ENCODE data around the gene MARCKSL1. TPM values are rescaled to one million over a fixed set of nuclear protein-coding genes. Genes with fewer than 3 reads are reported as not detected.

The MARCKSL1 gene, protein sequence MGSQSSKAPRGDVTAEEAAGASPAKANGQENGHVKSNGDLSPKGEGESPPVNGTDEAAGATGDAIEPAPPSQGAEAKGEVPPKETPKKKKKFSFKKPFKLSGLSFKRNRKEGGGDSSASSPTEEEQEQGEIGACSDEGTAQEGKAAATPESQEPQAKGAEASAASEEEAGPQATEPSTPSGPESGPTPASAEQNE
- 268 and 400 TPM in 2 replicates for total RNA-seq

GRCh38 chr1:32335790-32336590 lies at the start of gene MARCKSL1:
TSS of gene MARCKSL1 (minus strand) at chr1:32336233. CDS start at chr1:32336033, 200 bp downstream.

GRCh38 chr1:32362474-32363313 lies 26.7 kb upstream of the MARCKSL1 start, which contains the start of the genes FAM229A and TSSK3:
TSS of gene FAM229A (minus strand) at chr1:32362485. CDS start at chr1:32362091, 394 bp downstream.
TSS of gene TSSK3 (plus strand) at chr1:32362539. CDS start at chr1:32362702, 163 bp downstream.

DNA sequence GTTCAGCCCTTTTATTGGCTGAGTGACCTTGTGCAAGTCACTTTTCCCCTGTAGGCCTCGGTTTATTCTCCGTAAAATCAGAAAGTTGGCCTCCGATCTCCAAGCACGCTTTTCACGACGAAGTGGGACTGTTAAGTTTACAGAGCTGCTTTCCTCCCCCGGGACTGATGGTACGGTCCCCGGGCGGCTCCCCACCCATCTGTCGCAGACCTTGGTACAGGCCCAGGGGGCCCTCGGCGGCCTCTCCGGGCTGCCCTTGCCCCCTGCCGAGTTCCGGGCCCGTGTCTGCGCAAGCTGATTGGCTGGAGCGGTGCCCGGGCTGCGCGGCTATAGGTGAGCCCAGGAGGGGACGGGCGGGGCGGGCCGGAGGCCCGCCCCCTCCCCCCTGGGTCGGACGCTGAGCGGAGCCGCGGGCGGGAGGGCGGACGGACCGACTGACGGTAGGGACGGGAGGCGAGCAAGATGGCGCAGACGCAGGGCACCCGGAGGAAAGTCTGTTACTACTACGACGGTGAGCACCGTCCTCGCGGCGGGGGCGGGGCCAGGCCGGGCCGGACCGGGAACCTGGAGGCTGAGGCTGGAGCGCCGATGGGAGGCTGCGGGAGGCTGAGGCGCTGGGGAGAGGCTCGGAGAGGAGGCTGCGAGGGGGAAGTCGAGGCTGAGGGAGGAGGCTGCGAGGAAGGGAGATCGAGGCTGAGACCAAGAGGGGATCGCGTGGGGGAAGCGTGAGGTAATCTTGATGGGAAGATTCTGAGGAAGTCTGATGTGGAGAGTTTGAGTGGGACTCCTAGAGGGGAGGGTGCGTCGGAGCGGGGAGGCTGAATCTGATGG lies 44.1 kb downstream of the MARCKSL1 start, which contains the start of gene HDAC1:
HDAC1 (plus strand) TSS at position 376 of the 831 bp plus-strand sequence; CDS start at position 463, 87 bp downstream.

Other genes starting within 250 kb of the MARCKSL1 start
- gene KPNA6, start 228.2 kb downstream of the MARCKSL1 start, total RNA-seq, result 35.6 and 41.8 TPM in 2 replicates
- gene TXLNA, start 156.6 kb downstream of the MARCKSL1 start, total RNA-seq, result 49.5 and 58.6 TPM in 2 replicates
- 9.4 and 15.7 TPM in 2 replicates for gene CCDC28B, start 135.6 kb downstream of the MARCKSL1 start, total RNA-seq
- 1.3 and 1.6 TPM in 2 replicates for gene IQCC, start 130.6 kb downstream of the MARCKSL1 start, total RNA-seq
- not detected in 2 replicates for gene DCDC2B, start 127.1 kb downstream of the MARCKSL1 start, total RNA-seq
- 11.9 and 14.7 TPM in 2 replicates for gene TMEM234, start 113.9 kb downstream of the MARCKSL1 start, total RNA-seq
- 263 and 299 TPM in 2 replicates for gene EIF3I, start 113.8 kb downstream of the MARCKSL1 start, total RNA-seq
- 2.8 TPM in 1 of 2 replicates, not detected in the other for gene FAM167B, start 89.0 kb downstream of the MARCKSL1 start, total RNA-seq
- 0.49 TPM in 1 of 2 replicates, not detected in the other for gene LCK, start 85.0 kb downstream of the MARCKSL1 start, total RNA-seq
- 67.1 and 70.9 TPM in 2 replicates for gene HDAC1, start 44.1 kb downstream of the MARCKSL1 start, total RNA-seq
- 0.18 and 0.97 TPM in 2 replicates for gene FAM229A, start 26.3 kb upstream of the MARCKSL1 start, total RNA-seq
- 0.32 TPM in 1 of 2 replicates, not detected in the other for gene TSSK3, start 26.3 kb upstream of the MARCKSL1 start, total RNA-seq
- 65.9 and 67.7 TPM in 2 replicates for gene BSDC1, start 58.2 kb upstream of the MARCKSL1 start, total RNA-seq
- under 0.01 and 0.16 TPM in 2 replicates for gene ZBTB8B, start 128.8 kb upstream of the MARCKSL1 start, total RNA-seq
- 3.7 and 4.3 TPM in 2 replicates for gene ZBTB8A, start 203.2 kb upstream of the MARCKSL1 start, total RNA-seq